SK-N-MC (cell line): ENCODE measurements around the gene RP2.

Source experiments
- EZH2 ChIP-seq: fragments of 200-600 bp; sonication (generic); IDR thresholded peaks from one replicate; pipeline ENCODE4 v1.6.1; 2017; ENCODE audit warnings: antibody characterized with exemption
- POLR2AphosphoS5 ChIP-seq: IDR thresholded peaks from 2 replicates; pipeline ENCODE4 v1.6.1; 2012; ENCODE audit warnings: mild to moderate bottlenecking, low read depth, low read length, borderline replicate concordance

DNA sequence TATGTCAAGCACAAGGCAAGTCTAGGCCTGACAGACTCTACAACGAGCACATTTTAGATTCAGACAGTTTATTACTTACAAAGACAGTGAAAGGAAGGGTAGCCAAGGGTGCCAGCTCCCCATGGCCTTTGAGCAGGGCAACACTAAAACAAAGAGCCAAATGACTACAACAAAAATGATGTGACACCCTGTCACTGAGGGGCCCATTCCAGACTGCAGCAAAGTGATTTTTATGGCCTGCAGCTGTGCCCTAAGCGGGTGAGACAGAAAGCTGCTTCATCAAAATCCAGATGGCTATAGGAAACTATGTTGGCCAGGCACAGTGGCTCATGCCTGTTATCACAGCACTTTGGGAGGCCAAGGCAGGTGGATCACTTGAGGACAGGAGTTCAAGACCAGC, 13.4 kb upstream of the RP2 start:
- TF ChIP-seq POLR2AphosphoS5 = no peak
- TF ChIP-seq EZH2 = no peak
